GM18502 (cell line): ENCODE measurements around the gene PAK1.
"Not testable (repeated sequence)": the region's sequence is repeated elsewhere in the genome, so short reads cannot be mapped to it uniquely, and the experiment has no call there.

Source experiments
- ATAC-seq: cut with Tn5 transposase; IDR thresholded peaks from one replicate; pipeline ENCODE4 v1.9.1; 2021; ENCODE audit warnings: mild to moderate bottlenecking; ENCODE audit not compliant: unreplicated experiment, poor library complexity

PAK1 gene

DNA sequence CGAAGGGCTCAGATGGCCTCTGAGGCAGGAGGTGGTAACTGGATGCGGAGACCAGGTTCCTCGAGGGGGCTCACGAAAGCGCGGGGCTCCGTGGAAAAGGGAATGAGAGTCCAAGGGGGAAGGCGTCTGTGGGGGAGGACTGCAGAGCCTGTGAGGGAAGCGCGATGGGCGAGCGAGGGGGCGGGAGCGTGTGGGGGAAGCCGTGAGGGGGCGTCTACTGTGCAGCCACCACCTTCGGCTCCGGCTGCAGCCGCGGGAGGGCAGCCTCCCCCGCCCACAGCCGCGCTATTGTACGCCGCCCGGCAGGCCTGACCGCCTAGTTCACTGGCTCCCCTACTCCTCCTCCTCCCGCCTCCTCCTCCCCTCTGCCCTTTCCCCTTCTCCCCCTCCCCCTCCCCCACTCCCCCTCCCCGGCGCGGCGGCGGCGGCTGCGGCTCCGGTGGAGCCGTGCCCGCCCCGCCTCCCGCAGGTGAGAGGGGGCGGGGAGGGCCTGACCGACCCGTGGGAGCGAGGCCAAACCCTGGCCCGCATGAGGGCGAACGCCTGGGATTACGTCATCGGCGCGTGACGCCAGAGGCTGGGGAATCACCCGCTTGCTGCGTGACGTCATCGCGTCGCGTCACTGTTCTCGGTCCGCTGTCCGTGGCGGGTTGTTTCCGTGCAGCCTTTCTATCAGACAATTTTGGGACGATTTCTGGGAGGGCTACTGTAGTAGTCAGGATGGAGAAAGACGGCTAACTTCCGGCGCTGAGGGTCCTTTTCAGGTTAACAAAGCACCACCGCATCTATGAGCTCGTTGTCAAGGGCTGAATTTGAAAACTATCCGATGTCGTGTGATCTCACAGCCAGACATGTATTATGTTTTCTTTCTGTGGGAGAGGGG is at the start of gene PAK1:
Gene PAK1 (minus strand): TSS at position 294 of the 883 bp plus-strand sequence. CDS start 81,574 bp downstream, outside the sequence.
- ATAC-seq, result peak; percentile 72

DNA sequence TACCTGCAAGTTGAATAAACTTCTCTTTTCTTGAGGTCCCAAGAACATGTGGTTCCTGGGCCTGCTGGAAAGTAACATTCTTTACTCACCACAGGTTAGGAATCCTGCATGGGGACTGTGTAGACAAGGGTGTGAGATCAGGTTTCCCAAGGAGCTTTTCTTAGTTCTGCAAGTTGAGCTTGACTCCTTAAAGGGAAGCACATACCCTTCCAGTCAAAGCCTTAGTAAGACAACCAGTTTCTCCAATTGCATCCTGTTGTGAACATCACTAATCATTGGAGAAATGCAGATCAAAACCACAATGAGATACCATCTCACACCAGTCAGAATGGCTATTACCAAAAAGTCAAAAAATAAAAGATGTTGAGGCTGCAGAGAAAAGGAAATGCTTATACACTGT is 48.3 kb upstream of the PAK1 start:
- no peak for ATAC-seq

DNA sequence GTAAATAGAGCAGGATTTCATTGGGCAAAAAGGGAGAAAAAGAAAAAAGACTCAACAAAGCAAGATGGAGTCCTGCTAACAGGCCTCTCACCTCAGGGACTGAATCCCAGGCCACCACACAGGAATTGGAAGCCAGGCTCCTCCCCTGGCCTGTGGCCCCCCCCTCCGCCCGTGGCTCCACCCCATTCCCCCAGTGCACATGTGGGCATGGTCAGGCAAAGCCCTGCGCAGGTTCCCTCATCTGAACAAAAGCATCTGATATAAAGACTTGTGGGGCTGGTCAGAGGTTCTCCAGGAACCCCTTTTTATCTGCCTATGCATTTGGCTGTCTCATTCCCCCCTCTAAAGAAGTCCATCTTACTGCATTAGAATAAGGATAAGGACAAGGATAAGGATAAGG is 46.0 kb upstream of the PAK1 start:
- no peak for ATAC-seq

DNA sequence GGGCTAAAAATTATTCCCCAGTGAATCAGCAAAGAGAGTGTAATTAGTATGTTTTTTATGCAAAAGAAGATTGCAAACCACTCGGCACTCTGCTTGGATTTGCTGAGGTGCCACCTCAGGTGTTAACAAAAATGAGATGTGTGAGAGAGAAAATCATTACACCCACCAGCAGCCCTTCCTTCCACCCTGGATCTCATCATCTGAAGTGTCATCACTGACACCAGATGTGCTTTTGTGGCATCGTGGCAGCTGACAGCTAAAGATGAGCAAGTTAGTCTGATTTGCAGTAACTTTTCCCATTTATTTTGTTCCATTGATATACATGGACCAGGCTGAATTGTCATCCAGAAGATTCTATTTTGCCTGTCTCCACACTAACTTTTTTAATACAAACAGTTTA is 44.6 kb upstream of the PAK1 start:
- ATAC-seq, result no peak

DNA sequence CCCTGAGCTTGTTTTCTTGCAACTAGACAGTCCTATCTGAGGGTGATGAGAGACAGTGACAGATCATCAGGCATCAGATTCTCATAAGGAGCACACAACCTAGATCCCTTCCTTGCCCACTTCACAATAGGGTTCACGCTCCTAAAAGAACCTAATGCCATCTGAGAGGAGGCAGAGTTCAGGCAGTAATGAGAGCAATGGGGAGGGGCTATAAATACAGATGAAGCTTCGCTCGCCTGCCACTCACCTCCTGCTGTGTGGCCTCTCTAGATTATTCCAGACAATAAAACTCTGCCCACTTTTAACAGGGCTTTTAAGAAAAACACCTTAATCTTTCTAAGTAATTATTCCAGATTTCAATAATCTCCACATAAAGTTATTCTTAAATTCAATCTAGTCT is 43.9 kb upstream of the PAK1 start:
- no peak for ATAC-seq

DNA sequence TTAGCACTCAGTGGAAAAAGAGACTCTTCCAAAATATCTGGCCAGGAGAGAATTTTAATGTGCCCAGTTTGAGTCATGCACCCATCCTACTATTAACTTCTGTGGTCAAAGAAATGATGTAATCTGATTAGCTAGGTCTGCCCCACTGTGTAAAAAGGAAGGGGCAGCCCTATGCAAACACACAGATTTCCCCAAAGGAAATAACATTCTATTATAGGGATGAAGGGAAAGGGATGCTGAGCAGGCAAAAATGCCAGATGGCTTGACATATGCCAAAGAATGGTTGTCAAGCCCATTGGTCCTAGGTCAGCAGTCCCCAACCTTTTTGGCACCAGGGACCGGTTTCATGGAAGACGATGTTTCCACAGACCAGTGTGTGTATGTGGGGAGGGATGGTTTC is 43.3 kb upstream of the PAK1 start:
- no peak for ATAC-seq

DNA sequence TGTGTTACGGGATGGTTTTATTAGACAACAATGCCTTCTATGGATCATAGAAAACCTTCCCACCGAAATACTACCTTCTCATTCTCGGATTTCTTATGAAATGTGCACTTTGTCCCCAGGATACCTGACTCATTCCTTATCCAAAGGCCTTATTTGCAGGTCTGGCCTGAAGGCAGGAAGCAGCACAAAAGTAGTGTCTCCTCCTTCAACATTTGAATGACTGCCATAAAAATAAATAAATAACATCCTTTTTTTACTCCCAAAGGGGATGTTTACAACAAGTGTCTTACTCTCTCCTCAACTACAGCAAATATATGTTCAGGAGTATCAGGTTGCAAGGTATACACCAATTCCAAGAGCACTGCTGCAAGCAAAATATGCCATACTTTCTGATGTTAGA is 41.6 kb upstream of the PAK1 start:
- ATAC-seq, result no peak

DNA sequence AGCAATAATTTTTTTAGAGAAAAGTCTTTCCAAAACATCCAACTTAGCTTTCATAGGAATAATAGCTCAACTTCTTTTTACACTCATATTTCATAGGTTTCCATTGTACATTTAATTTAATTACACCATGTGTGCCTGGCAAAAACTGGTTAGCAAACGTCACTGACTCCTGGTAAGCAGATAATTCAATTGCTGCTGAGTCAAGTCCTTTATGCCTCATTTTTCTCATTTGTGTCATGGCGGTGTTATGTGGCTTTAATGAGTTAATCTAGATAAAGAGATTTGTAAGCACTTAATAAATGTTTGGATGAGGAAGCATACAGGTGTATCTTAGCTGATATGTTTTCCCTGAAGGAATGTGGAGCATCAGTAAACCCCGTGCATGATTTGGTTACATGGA is 41.2 kb upstream of the PAK1 start:
- ATAC-seq, result no peak

DNA sequence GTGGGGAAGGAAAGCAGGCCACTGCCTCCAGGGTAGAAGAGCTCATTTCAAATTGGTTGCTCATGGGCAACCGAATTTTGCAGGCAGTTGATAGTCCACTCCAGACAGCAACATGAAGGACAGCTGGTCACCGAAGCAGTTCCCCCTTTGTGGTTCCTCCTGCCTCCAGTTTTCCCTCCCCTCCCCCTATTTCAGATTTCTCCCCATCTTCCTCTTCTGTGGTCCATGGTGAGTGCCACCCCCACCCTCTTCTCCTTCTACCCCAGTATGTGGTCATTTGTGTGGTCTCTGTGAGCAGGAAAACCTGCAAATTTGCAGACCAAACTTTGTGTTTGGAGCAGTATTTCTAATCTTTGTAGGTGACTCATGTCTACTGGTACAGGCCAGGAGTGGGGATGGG is 38.2 kb upstream of the PAK1 start:
- no peak for ATAC-seq

DNA sequence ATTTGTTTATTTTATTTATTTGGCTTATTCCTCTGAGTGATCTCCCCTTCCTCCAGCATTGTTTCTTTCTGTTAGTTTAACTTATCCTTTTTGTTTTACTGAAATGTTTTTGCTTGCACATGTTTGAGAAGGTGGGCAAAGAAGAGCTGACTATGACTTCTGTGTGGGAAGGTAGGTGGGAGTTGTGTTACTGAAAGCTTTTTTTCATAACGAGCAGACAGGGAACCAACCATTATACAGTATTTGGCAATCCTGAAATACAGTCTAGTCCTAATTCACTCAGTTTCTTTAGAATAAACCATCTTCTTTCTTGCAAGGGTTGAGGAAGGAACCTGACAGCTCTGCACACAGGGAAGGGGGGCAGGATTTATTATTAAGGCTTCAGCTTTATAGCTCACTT is 37.0 kb upstream of the PAK1 start:
- ATAC-seq, result no peak

DNA sequence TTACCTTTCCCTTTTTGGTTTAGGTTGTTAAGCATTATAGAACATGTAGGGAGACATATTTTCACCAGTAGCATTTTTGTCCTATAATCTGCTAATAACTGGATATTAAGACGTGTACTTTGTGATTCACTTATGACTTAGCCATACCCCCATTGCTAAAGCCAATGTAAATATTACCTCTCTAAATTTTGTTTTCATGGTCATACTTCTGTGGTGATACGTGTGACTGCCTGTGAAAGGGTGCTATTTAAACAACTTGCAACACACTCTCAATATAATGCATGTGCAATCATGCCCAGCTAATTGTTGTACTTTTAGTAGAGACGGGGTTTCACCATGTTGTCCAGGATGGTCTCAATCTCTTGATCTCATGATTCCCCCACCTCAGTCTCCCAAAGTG is 36.2 kb upstream of the PAK1 start:
- no peak for ATAC-seq

DNA sequence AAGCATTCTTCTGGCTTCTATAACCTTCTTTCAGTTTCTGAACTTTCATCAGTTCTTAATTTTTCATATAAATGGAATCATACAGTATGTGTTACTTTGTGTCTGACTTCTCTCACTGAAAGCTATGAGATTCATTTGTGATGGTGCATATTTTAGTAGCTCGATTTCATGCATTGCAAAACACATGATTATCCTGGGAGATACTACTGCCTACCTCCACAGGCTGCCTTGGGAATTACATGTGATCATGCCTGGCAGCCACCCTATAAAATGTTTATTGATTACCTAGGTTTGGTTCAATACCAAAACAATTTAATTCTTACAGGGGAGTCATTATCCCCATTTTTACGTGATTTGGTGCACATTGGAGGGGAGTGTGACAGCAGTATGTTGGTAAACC is 34.1 kb upstream of the PAK1 start:
- no peak for ATAC-seq

DNA sequence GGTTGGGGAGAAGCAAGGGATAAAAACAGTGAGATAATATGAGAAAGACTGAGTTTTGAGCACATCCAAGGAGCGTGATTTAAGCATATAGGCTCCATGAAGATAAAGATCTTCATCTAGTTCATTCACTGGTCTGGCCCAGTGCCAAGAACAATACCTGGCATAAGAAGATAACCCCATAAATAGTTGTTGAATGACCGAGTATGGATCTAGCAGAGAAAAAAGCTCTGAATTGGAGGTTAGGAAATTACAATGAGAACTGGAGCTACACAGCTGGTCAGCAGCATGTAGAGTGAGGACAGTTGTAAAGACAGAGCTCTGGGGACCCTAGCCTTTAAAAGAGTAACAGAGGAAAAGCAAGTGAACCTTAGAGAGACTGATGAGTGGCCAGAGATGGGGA is 33.0 kb upstream of the PAK1 start:
- ATAC-seq, result no peak

DNA sequence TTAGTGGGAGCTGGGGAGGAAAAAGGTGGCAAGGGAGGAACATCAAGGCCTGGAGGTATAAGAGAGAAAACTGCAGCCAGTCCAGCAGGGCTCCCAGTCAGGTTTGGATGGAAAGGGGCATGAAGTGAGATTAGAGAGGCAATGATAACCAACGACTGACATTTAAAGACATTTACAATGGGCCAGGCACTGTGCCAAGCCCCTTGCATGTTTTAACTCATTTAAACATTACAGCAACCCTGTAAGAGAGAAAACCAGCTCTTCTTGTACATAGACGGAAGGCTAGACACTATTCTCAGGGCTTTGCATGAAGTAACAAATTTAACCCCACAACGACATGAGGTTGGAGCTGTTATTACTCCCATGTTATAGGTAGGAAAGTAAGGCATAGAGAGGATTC is 32.1 kb upstream of the PAK1 start:
- ATAC-seq, result no peak

DNA sequence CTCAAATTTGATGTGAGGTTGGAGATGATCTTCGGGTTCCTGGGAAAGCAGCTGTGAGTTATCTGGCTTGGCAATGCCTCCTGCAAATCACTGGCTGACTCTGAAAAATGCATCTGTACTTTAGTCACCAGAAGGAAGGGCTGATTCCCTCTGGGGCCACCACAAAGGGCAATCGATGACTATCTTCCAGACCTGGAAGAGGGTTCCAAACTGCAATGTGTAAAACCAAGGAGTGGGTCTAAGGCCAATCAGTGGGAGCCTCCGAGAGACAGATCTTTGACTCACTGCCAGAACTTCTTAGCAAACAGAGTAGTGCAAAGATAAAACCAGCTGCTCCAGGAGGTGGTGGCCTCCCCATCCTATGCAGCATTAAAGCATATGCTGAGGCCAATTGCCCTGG is 29.1 kb upstream of the PAK1 start:
- no peak for ATAC-seq

DNA sequence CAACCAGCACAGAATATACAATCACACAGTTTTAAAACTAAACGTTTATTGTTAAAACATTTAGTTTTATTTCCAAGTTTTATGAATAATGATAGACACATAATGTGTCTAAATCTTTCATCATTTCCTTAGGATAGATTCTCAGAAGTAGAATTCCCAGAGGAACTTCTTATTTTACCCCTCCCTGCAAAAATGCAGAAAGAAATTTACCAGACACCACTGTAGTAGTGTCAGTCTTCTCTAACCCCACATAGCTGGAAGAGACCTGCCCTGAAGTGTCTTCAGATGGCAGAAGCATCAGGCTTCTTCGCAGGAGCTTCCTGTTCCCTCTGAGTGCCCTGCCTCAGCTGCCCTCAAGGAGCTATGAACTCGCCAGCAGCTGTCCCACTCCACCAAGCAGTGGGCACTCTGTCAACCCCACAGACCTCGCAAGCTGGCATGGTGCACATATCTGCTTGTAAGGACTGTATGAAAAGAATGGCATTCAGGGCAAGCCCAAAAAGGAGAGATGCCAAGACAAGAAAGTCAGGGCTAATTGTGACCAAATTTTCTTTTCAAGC is 28.5 kb upstream of the PAK1 start:
- ATAC-seq, result no peak

DNA sequence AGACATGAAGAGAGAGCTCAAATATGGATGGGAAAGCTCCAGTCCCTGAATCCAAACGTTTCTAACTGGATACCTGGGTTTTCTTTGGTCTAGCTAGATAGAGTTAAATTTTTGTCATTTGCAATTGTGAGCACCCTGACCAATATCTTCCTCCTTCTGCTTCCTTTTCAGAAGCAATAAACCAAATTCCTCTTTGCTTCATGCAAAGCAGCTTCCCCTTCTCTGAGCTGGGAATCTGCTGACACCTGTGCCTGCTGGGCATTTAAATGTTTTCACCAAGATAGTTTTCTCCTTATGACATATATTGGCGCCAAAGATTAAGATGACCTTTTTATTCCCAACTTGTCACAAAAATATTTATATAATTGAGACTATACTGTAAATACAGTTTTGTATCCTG is 27.9 kb upstream of the PAK1 start:
- ATAC-seq, result no peak

DNA sequence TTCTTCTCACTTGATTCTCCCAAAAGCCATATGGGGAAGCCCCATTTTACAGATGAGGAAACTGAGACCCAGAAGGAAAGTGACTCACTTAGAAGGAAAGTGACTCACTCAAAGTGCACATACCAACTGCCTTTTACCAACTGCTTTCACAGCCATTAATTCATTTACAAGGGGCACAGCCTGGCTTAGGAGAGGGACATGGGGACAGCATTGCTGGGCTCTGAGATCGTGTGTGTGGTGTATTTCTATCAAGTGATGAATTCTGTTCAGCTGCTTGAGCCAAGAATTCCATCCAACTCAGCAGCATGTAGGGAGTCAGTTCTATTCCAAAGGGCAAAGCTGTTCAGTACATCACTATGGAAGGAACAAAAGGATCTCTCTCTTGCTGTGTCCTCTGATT is 23.5 kb upstream of the PAK1 start:
- ATAC-seq, result no peak

DNA sequence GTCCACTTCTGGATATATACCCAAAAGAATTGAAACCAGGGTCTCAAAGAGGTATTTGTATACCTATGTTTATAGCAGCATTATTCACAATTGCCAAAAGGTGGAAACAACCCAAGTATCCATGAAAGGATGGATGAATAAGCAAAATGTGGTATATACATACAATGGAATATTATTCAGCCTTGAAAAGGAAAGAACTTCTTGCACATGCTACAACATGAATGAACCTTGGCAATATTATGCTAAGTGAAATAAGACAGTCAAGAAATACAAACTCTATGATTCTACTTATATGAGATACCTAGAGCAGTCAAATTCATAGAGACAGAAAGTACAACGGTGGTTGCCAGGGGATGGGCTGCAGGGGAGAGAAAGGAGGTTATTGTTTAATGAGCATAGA is 21.6 kb upstream of the PAK1 start:
- no peak for ATAC-seq

DNA sequence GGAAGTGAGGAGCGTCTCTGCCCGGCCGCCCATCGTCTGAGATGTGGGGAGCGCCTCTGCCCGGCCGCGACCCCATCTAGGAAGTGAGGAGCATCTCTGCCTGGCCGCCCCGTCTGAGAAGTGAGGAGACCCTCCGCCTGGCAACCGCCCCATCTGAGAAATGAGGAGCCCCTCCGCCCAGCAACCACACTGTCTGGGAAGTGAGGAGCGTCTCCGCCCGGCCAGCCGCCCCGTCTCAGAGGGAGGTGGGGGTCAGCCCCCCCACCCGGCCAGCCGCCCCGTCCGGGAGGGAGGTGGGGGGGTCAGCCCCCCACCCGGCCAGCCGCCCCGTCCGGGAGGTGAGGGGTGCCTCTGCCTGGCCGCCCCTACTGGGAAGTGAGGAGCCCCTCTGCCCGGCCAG is 16.1 kb upstream of the PAK1 start:
- ATAC-seq, result not testable (repeated sequence)

DNA sequence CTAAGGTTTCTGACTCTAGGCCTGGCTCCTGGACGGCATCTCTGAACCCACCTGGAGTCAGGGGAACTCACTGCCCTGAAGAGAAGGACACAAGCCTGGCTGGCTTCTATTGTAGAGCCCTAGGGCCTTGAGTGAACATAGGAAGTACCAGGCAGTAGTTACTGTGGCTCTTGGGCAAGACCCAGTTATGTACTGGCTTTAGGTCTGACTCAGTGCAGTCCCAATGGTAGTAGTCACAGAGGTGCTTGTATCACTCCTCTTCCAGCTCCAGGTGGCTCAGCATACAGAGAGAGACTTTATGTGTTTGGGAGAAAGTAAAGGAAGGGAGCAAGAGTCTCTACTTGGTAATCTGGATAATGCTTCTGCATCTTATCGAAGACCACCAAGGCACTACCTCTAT is 13.9 kb upstream of the PAK1 start:
- no peak for ATAC-seq

DNA sequence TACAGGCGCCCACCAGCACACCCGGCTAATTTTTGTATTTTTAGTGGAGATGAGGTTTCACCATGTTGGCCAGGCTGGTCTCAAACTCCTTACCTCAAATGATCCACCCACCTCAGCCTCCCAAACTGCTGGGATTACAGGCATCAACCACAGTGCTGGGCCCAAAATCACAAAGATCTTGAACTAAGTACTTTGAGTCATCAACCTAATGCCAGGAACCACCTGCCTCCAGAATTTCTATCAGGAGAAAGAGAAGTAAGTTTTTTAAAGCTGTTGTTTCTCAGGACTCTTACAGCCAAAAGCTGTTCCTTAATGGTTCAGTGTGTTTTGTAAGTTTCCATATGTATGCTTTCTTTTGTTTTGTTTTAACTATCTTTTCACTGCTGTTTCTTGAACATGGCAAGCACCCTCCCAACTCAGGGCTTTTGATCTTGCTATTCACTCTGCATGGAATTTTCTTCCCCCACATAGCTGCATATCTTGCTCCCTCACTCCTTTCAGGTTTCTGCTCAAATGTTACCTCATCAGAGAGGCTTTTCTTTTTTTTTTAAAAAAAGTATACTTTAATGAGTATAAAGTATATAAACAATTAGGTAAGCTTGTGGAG is 6.0 kb upstream of the PAK1 start:
- ATAC-seq, result no peak
